ENCODE measurements around the gene CNTN4. TPM values are rescaled to one million over a fixed set of nuclear protein-coding genes. Genes with fewer than 3 reads are reported as not detected.

Gene CNTN4
- total RNA-seq, 4 donors from 2014 or later, result 33.6 to 112 (median 53.1) TPM

DNA sequence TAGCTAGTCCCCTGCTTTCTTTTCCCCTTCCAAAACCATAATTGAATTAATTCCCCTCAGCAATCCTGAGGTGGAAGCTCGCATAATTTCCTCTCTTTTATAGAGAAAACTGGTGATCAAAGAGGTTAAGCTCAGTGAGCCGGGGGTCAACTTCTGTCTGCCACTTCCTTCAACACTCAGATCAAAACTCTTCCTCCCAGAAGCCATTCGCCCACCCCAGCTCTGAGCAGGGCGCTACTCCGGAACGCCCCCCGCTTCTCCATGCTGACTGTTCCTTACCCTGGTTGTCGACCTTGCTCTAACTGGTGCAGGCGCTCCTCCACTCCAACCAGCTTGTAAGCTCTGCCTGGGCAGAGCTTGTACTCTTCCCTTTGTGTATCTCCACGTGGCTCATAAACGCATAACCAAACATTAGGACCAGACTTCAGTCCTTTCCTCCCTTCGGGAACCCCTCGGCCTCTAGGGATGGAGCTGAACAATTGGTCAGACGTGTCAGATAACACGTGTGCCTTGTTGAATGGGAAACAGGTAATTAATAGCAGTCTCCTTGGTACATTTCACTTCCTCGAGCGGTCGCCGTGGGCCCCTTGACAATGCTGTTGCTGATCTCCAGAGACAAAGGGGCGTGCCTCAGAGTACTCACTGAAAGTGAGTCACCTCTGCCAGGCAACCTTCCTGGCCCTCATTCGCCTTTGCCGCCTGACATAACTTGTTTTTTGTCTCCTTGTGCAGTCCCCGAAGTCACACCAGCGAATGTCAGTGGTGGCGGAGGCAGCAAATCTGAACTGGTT lies 939.7 kb downstream of the CNTN4 start:
- no peak overlapping the region for H3K4me3 ChIP-seq (replicated peaks in 1 of 3)
- H3K27ac ChIP-seq, result no peak overlapping the region
- H3K9me3 ChIP-seq, result no peaks in the 10 kb centered on the region
- no peaks in the 10 kb centered on the region for H3K27me3 ChIP-seq
- DNase-seq, result no peak
- WGBS, 2 donors, result 82 to 85% methylated on average over 25 of the region's 25 CpGs
- TF ChIP-seq, protein P1, sequence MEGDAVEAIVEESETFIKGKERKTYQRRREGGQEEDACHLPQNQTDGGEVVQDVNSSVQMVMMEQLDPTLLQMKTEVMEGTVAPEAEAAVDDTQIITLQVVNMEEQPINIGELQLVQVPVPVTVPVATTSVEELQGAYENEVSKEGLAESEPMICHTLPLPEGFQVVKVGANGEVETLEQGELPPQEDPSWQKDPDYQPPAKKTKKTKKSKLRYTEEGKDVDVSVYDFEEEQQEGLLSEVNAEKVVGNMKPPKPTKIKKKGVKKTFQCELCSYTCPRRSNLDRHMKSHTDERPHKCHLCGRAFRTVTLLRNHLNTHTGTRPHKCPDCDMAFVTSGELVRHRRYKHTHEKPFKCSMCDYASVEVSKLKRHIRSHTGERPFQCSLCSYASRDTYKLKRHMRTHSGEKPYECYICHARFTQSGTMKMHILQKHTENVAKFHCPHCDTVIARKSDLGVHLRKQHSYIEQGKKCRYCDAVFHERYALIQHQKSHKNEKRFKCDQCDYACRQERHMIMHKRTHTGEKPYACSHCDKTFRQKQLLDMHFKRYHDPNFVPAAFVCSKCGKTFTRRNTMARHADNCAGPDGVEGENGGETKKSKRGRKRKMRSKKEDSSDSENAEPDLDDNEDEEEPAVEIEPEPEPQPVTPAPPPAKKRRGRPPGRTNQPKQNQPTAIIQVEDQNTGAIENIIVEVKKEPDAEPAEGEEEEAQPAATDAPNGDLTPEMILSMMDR (IDR thresholded peaks at IDR 0.05), result no peak
- TF ChIP-seq POLR2A (IDR thresholded peaks at IDR 0.05), result no peak
- intact Hi-C loops (cut with DNase I), result no loop called here
- H3K4me1 ChIP-seq, result no peaks in the 10 kb centered on the region
- H3K36me3 ChIP-seq, result no peaks in the 10 kb centered on the region

DNA sequence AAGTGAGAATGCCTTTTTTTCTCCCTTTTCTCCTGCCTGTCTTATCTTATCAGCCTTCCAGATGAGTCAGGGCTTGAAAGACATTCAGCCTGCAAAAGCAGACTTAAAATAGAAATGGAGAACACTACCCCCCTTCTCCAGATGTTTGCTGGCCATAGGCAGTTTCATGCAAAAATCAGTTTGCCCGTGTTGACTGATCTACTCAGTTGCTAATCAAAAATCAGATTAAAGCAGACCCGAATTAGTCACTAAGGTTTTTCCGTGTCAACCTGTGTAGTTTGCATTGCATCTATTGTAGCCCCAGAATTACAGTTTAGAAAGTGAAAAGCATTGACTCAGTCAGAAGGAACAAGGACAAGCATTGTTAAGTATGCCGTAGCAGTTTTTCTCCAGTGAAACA lies 955.3 kb downstream of the CNTN4 start:
- no peak for DNase-seq
- Histone ChIP-seq H3K4me1 (no peaks in the 10 kb centered on the region), H3K36me3 (no peaks in the 10 kb centered on the region), H3K27ac (no peak overlapping the region), H3K4me3 (replicated peaks in 1 of 3) (no peak overlapping the region), H3K9me3 (no peaks in the 10 kb centered on the region), H3K27me3 (no peaks in the 10 kb centered on the region)
- 68 to 75% methylated on average over 4 of the region's 4 CpGs for WGBS, 2 donors
- no peak for TF ChIP-seq POLR2A (IDR thresholded peaks at IDR 0.05)
- TF ChIP-seq, protein P1 (IDR thresholded peaks at IDR 0.05), result no peak
- intact Hi-C loops (cut with DNase I), result no loop called here

DNA sequence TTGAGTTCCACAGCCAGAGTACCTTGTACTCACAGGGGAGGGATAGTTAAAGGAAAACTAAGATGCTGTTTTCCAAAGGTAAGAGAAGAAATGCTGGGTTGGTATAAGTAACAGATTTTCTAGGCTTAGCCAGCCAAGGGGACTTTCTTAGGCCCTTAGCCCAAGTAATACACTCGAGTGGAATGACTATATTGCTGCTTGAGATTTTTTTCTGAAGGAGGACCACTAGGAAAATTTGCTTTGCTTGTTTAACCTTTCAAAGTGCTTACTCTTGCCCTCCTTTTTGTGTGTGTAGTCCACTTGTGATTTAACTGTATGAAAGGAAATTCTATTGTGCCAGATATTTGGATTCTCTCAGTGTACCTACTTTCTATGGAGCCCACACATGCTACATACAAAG lies 961.0 kb downstream of the CNTN4 start:
- Histone ChIP-seq H3K4me3 (replicated peaks in 1 of 3) (no peak overlapping the region), H3K4me1 (no peaks in the 10 kb centered on the region), H3K27ac (no peak overlapping the region), H3K36me3 (no peaks in the 10 kb centered on the region), H3K9me3 (no peaks in the 10 kb centered on the region), H3K27me3 (no peaks in the 10 kb centered on the region)
- intact Hi-C loops (cut with DNase I), result no loop called here
- 20 to 33% methylated on average over 1 of the region's 1 CpG for WGBS, 2 donors
- TF ChIP-seq POLR2A (IDR thresholded peaks at IDR 0.05), result no peak
- TF ChIP-seq, protein P1 (IDR thresholded peaks at IDR 0.05), result no peak
- no peak for DNase-seq

DNA sequence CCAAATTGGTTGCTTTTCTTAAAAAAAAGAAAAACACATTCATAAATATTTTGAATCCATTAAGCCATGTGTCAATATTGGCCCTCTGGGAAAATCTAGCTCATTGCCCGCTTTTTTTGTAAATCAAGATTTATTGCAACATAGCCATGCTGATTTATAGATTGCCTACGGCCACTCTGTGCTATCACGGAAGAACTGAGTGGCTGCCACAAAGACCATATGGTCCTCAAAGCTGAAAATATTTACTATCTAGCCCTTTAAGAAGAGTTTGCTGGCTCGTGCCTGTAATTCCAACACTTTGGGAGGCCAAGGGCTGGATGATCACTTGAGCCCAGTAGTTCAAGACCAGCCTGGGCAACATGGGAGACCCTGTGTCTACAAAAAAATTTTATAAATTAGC lies 965.6 kb downstream of the CNTN4 start:
- intact Hi-C loops (cut with DNase I), result no loop called here
- WGBS, 2 donors, result 75 to 83% methylated on average over 4 of the region's 4 CpGs
- no peak for DNase-seq
- Histone ChIP-seq H3K4me3 (replicated peaks in 1 of 3) (no peak overlapping the region), H3K27me3 (no peaks in the 10 kb centered on the region), H3K27ac (no peak overlapping the region), H3K36me3 (no peaks in the 10 kb centered on the region), H3K9me3 (no peaks in the 10 kb centered on the region), H3K4me1 (no peaks in the 10 kb centered on the region)
- TF ChIP-seq, protein P1 (IDR thresholded peaks at IDR 0.05), result no peak
- TF ChIP-seq POLR2A (IDR thresholded peaks at IDR 0.05), result no peak

DNA sequence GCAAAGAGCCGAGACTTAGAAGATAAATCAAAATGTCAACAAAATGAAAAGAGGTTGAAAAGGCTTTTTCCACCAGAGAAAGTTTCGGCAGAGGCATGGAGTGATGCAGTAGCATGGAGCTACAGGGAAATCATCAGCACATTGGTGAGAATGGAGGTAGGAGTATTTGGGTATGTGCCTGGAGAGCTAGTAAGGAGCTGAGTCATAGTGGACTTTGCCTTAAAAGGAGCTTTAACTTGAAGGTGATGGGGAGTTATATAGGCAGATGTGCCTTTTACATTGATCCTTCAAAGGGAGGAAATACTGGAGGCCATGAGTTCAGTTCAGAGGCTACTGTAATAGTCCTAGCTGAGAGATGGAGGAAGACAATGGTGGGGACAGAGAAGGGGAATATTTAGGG lies 967.2 kb downstream of the CNTN4 start:
- intact Hi-C loops (cut with DNase I), result no loop called here
- DNase-seq, result no peak
- TF ChIP-seq, protein P1 (IDR thresholded peaks at IDR 0.05), result no peak
- no peak for TF ChIP-seq POLR2A (IDR thresholded peaks at IDR 0.05)
- 90 to 91% methylated on average over 2 of the region's 2 CpGs for WGBS, 2 donors
- H3K4me1 ChIP-seq, result no peaks in the 10 kb centered on the region
- H3K27ac ChIP-seq, result no peak overlapping the region
- no peak overlapping the region for H3K4me3 ChIP-seq (replicated peaks in 1 of 3)
- H3K27me3 ChIP-seq, result no peaks in the 10 kb centered on the region
- H3K9me3 ChIP-seq, result no peaks in the 10 kb centered on the region
- H3K36me3 ChIP-seq, result no peaks in the 10 kb centered on the region
